PC-9 (cell line): Measurements from ENCODE around the gene ERC1. TPM values are rescaled to one million over a fixed set of nuclear protein-coding genes. Genes with fewer than 3 reads are reported as not detected.

ENCODE experiments used
- BruUV-seq: library from RNA; stranded (reverse); fragments of 400-500 nt; replicated peaks from 2 replicates; lab custom pipeline; 2021; lab: Mats Ljungman, UMichigan
- CTCF ChIA-PET: fragments of 300-600 bp; sonication (Branson Sonifier 250); formaldehyde crosslinking; loops from one replicate; lab custom pipeline; 2022; ENCODE audit warnings: antibody characterized with exemption; lab: Charles Lee
- POLR2A ChIA-PET: fragments of 300-600 bp; sonication (Branson Sonifier 250); formaldehyde crosslinking; loops from one replicate; lab custom pipeline; 2022; ENCODE audit warnings: antibody characterized with exemption; ENCODE audit not compliant: unreplicated experiment; lab: Charles Lee
- DNase-seq, 2 experiments: peaks; one replicate each; pipeline versions ENCODE4 v3.0.0 to v3.0.0-alpha.2; 2015 to 2022; ENCODE audit warnings: mixed read lengths in 1 of 2
- H2AFZ ChIP-seq: fragments of 200-600 bp; sonication (generic); 2 replicates; pipeline ENCODE4 v1.8.1; 2017; ENCODE audit warnings: antibody characterized with exemption
- H3F3A ChIP-seq: fragments of 200-600 bp; sonication (generic); 2 replicates; pipeline ENCODE4 v1.8.1; 2017; ENCODE audit warnings: antibody characterized with exemption, mild to moderate bottlenecking, low read depth; ENCODE audit not compliant: insufficient read depth
- H3K27ac ChIP-seq: fragments of 200-600 bp; sonication (generic); 2 replicates; pipeline ENCODE4 v1.6.1; 2016; ENCODE audit warnings: mixed run types
- H3K27me3 ChIP-seq: fragments of 200-600 bp; sonication (generic); 2 replicates; pipeline ENCODE4 v1.6.1; 2016; ENCODE audit warnings: low read depth, mixed run types; ENCODE audit not compliant: insufficient read depth
- H3K36me3 ChIP-seq: fragments of 200-600 bp; sonication (generic); 2 replicates; pipeline ENCODE4 v1.6.1; 2016; ENCODE audit warnings: low read depth, mixed run types
- H3K4me1 ChIP-seq: fragments of 200-600 bp; sonication (generic); replicated peaks from 2 replicates; pipeline ENCODE4 v1.6.1; 2016; ENCODE audit warnings: mixed run types; ENCODE audit not compliant: insufficient read depth
- H3K4me2 ChIP-seq: fragments of 200-600 bp; sonication (generic); 2 replicates; pipeline ENCODE4 v1.6.1; 2017; ENCODE audit warnings: mixed run types
- H3K4me3 ChIP-seq: fragments of 200-600 bp; sonication (generic); 2 replicates; pipeline ENCODE4 v1.6.1; 2016; ENCODE audit warnings: mixed run types
- H3K79me2 ChIP-seq: fragments of 200-600 bp; sonication (generic); 2 replicates; pipeline ENCODE4 v1.6.1; 2017; ENCODE audit warnings: low read depth, mixed run types
- H3K9me2 ChIP-seq: fragments of 200-600 bp; sonication (generic); 2 replicates; pipeline ENCODE4 v1.8.1; 2017; ENCODE audit warnings: mild to moderate bottlenecking; ENCODE audit not compliant: insufficient read depth
- H3K9me3 ChIP-seq: fragments of 200-600 bp; sonication (generic); 2 replicates; pipeline ENCODE4 v1.8.1; 2016; ENCODE audit warnings: low read depth; ENCODE audit not compliant: insufficient read depth
- H4K20me1 ChIP-seq: fragments of 200-600 bp; sonication (generic); 2 replicates; pipeline ENCODE4 v1.8.1; 2017; ENCODE audit not compliant: insufficient read depth
- EZH2 ChIP-seq: fragments of 200-600 bp; sonication (generic); IDR thresholded peaks from 2 replicates; pipeline ENCODE4 v1.8.0; 2017; ENCODE audit warnings: antibody characterized with exemption, low read depth
- intact Hi-C: fragments of 100-400 bp; cut with micrococcal nuclease; formaldehyde crosslinking; loops from one replicate; pipeline ENCODE4 v1.10.0; 2022; ENCODE audit not compliant: unreplicated experiment
- total RNA-seq: library from RNA; stranded (reverse); gene quantifications from 2 replicates; pipeline ENCODE4 v1.2.3, GENCODE V29; 2021
- TF ChIP-seq, protein P1 (sequence below): fragments of 200-600 bp; sonication (generic); conservative IDR thresholded peaks from 2 replicates; pipeline ENCODE4 v1.6.1; 2017; ENCODE audit warnings: mixed run types, antibody characterized with exemption, mild to moderate bottlenecking, moderate library complexity

The ERC1 gene
- total RNA-seq, 1 experiment from 2014 or later: 52.0 TPM

GRCh38 chr12:1305791-1306500 lies 314.9 kb downstream of the ERC1 start:
- H3K9me3 ChIP-seq: no peaks in the 10 kb centered on the region
- H3K79me2 ChIP-seq: no peaks in the 10 kb centered on the region
- no peak overlapping the region for H3K27ac ChIP-seq
- no peaks in the 10 kb centered on the region for H3K27me3 ChIP-seq
- no peak overlapping the region for H3K4me3 ChIP-seq
- no peaks in the 10 kb centered on the region for H3K9me2 ChIP-seq
- no peak overlapping the region for H2AFZ ChIP-seq
- H4K20me1 ChIP-seq: no peaks in the 10 kb centered on the region
- no peak overlapping the region for H3K4me2 ChIP-seq
- intact Hi-C loops: no loop called here
- no peaks in the 10 kb centered on the region for H3K36me3 ChIP-seq
- no TSS peak for BruUV-seq
- H3K4me1 ChIP-seq: no peaks in the 10 kb centered on the region
- TF ChIP-seq EZH2: no peak
- TF ChIP-seq, protein P1, sequence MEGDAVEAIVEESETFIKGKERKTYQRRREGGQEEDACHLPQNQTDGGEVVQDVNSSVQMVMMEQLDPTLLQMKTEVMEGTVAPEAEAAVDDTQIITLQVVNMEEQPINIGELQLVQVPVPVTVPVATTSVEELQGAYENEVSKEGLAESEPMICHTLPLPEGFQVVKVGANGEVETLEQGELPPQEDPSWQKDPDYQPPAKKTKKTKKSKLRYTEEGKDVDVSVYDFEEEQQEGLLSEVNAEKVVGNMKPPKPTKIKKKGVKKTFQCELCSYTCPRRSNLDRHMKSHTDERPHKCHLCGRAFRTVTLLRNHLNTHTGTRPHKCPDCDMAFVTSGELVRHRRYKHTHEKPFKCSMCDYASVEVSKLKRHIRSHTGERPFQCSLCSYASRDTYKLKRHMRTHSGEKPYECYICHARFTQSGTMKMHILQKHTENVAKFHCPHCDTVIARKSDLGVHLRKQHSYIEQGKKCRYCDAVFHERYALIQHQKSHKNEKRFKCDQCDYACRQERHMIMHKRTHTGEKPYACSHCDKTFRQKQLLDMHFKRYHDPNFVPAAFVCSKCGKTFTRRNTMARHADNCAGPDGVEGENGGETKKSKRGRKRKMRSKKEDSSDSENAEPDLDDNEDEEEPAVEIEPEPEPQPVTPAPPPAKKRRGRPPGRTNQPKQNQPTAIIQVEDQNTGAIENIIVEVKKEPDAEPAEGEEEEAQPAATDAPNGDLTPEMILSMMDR: no peak
- DNase-seq: no peak
- ChIA-PET POLR2A (interaction anchor here (0.7 kb wide), 1 partner anchor 180 kb away, joined by 5 read pairs; no protein-coding TSS in a partner anchor), CTCF (no interaction called here)
- H3F3A ChIP-seq: no peaks in the 10 kb centered on the region

DNA sequence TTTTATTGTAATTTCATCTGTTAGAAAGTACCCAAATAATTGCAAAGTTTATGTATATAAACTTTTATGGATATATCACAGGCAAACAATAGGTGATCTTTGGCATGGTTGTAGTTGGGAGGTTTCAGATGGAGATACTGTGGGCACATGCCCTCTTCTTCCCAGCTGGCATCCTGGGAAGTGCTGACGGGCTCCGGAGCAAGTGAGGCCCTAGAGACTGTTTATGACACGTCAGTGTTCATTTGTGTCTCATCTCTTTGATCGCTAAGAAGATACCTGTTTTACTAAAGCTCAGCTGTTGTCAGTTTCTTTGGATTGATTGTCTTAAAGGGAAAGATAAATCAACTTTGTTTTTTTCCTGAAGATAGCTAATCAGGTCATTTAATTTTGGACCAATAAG lies 315.8 kb downstream of the ERC1 start:
- Histone ChIP-seq H3K79me2 (no peaks in the 10 kb centered on the region), H3K4me2 (no peak overlapping the region), H3K4me1 (no peaks in the 10 kb centered on the region), H3K4me3 (no peak overlapping the region), H4K20me1 (no peaks in the 10 kb centered on the region), H3K27ac (no peak overlapping the region), H3K9me3 (no peaks in the 10 kb centered on the region), H3K36me3 (no peaks in the 10 kb centered on the region), H2AFZ (no peak overlapping the region), H3F3A (no peaks in the 10 kb centered on the region), H3K9me2 (no peaks in the 10 kb centered on the region), H3K27me3 (no peaks in the 10 kb centered on the region)
- BruUV-seq: no TSS peak
- intact Hi-C loops: no loop called here
- DNase-seq: no peak
- POLR2A ChIA-PET: no interaction called here
- CTCF ChIA-PET: no interaction called here
- no peak for TF ChIP-seq EZH2
- TF ChIP-seq, protein P1: no peak

- Histone ChIP-seq H3K36me3 (no peaks in the 10 kb centered on the region), H3K4me2 (no peak overlapping the region), H3K27ac (no peak overlapping the region), H3K4me3 (no peak overlapping the region), H3K79me2 (no peaks in the 10 kb centered on the region), H4K20me1 (no peaks in the 10 kb centered on the region), H3K9me3 (no peaks in the 10 kb centered on the region), H2AFZ (no peak overlapping the region), H3K9me2 (no peaks in the 10 kb centered on the region), H3K4me1 (no peaks in the 10 kb centered on the region), H3F3A (no peaks in the 10 kb centered on the region), H3K27me3 (no peaks in the 10 kb centered on the region)
- POLR2A ChIA-PET: interaction anchor here (0.7 kb wide), 1 partner anchor 150 kb away, joined by 5 read pairs; no protein-coding TSS in a partner anchor
- TF ChIP-seq, protein P1: no peak
- no peak for TF ChIP-seq EZH2
- intact Hi-C loops: no loop called here
- CTCF ChIA-PET: no interaction called here
- no TSS peak for BruUV-seq
- no peak for DNase-seq
Measured at GRCh38 chr12:1307796-1308195, 316.8 kb downstream of the ERC1 start.
